ENCODE measurements around the gene MAB21L4.

Gene MAB21L4

GRCh38 chr2:240911641-240912265 lies 15.8 kb upstream of the MAB21L4 start:
- DNase-seq (ENCODE audit: low spot score) = peak; percentile 12

- DNase-seq (ENCODE audit: low spot score) = no peak
Measured at GRCh38 chr2:240909216-240909974, 13.4 kb upstream of the MAB21L4 start.

- DNase-seq (ENCODE audit: low spot score) = no peak
Measured at GRCh38 chr2:240906911-240907590, 11.1 kb upstream of the MAB21L4 start.

GRCh38 chr2:240906141-240906910 lies 10.4 kb upstream of the MAB21L4 start, which contains the start of gene CROCC2:
TSS of gene CROCC2 (plus strand) at chr2:240906336. CDS start at chr2:240906514, 178 bp downstream.
- no peak for DNase-seq (ENCODE audit: low spot score)

- DNase-seq (ENCODE audit: low spot score) = no peak
Measured at GRCh38 chr2:240905176-240905781, 9.3 kb upstream of the MAB21L4 start.

GRCh38 chr2:240904216-240905175 lies 8.5 kb upstream of the MAB21L4 start:
- DNase-seq (ENCODE audit: low spot score) = no peak

- DNase-seq (ENCODE audit: low spot score) = no peak
Measured at GRCh38 chr2:240903191-240904060, 7.5 kb upstream of the MAB21L4 start.

- DNase-seq (ENCODE audit: low spot score) = no peak
Measured at GRCh38 chr2:240902615-240903041, 6.7 kb upstream of the MAB21L4 start.

GRCh38 chr2:240901986-240902614 lies 6.1 kb upstream of the MAB21L4 start:
- no peak for DNase-seq (ENCODE audit: low spot score)

GRCh38 chr2:240900141-240900860 lies 4.3 kb upstream of the MAB21L4 start:
- DNase-seq (ENCODE audit: low spot score) = no peak

- no peak for DNase-seq (ENCODE audit: low spot score)
Measured at GRCh38 chr2:240899468-240899865, 3.5 kb upstream of the MAB21L4 start.

- DNase-seq (ENCODE audit: low spot score) = no peak
Measured at GRCh38 chr2:240898731-240899467, 2.9 kb upstream of the MAB21L4 start.

GRCh38 chr2:240898108-240898730 lies 2.3 kb upstream of the MAB21L4 start:
- no peak for DNase-seq (ENCODE audit: low spot score)

GRCh38 chr2:240896871-240897692 lies 1.1 kb upstream of the MAB21L4 start:
- DNase-seq (ENCODE audit: low spot score) = no peak

GRCh38 chr2:240896394-240896793 lies 438 bp upstream of the MAB21L4 start:
- DNase-seq (ENCODE audit: low spot score) = no peak

GRCh38 chr2:240894836-240895558 lies 959 bp downstream of the MAB21L4 start:
- no peak for DNase-seq (ENCODE audit: low spot score)
